Transverse colon (tissue), 4 donors: ENCODE data around the gene MARVELD3.

Source experiments
- CTCF ChIP-seq, 5 experiments: fragments of 200-600 bp in 3 of 5; fragments of 450-650 bp in 2 of 5; sonication (generic) in 3 of 5; IDR thresholded peaks; 1 replicate in 2 of 5; 2 replicates in 3 of 5; pipeline ENCODE4 v1.5.1; 2016 to 2017; ENCODE audit warnings: antibody characterized with exemption in 5 of 5, inconsistent platforms in 3 of 5, mild to moderate bottlenecking in 2 of 5, moderate library complexity in 1 of 5
- EP300 ChIP-seq: sonication (generic); formaldehyde crosslinking; IDR thresholded peaks from one replicate; pipeline ENCODE4 v1.6.1; 2017; ENCODE audit warnings: antibody characterized with exemption, low read depth
- POLR2A ChIP-seq: fragments of 450-650 bp; IDR thresholded peaks from one replicate; pipeline ENCODE4 v1.6.1; 2016; ENCODE audit warnings: antibody characterized with exemption, mild to moderate bottlenecking, moderate library complexity
- POLR2AphosphoS5 ChIP-seq, 3 donors: sonication (generic); formaldehyde crosslinking; IDR thresholded peaks; one replicate each; pipeline ENCODE4 v1.6.1; 2016; ENCODE audit warnings: antibody characterized with exemption in 3 of 3

- TF ChIP-seq CTCF (IDR thresholded peaks at IDR 0.05) (no peak), POLR2AphosphoS5 (IDR thresholded peaks at IDR 0.05) (no peak), POLR2A (no peak), EP300 (no peak)
Observed at GRCh38 chr16:71600822-71601221, 25.2 kb upstream of the MARVELD3 start.
